OCI-LY1 (cell line): ENCODE results near the gene EBI3.

Source experiments
- H2AFZ ChIP-seq: fragments of 200-600 bp; sonication (generic), shearing (Covaris generic); 2 replicates; pipeline ENCODE4 v1.6.0; 2014; ENCODE audit warnings: antibody characterized with exemption, mild to moderate bottlenecking, low read length
- H3F3A ChIP-seq: fragments of 200-600 bp; sonication (generic), shearing (Covaris generic); 2 replicates; pipeline ENCODE4 v1.6.0; 2014; ENCODE audit warnings: mild to moderate bottlenecking, antibody characterized with exemption, low read length, moderate library complexity; ENCODE audit not compliant: insufficient read depth
- H3K27ac ChIP-seq: fragments of 200-600 bp; sonication (generic); 2 replicates; pipeline ENCODE4 v1.5.1; 2014; ENCODE audit warnings: low read length, mixed run types, mild to moderate bottlenecking, low read depth; ENCODE audit not compliant: poor library complexity, severe bottlenecking
- H3K27me3 ChIP-seq: fragments of 200-600 bp; sonication (generic); 2 replicates; pipeline ENCODE4 v1.6.0; 2014; ENCODE audit warnings: antibody characterized with exemption, mild to moderate bottlenecking, low read length, moderate library complexity; ENCODE audit not compliant: insufficient read depth
- H3K36me3 ChIP-seq: fragments of 200-600 bp; sonication (generic); 2 replicates; pipeline ENCODE4 v1.6.1; 2014; ENCODE audit warnings: mild to moderate bottlenecking, antibody characterized with exemption, low read length, moderate library complexity, mixed read lengths; ENCODE audit not compliant: insufficient read depth
- H3K4me1 ChIP-seq: fragments of 200-600 bp; sonication (generic); 2 replicates; pipeline ENCODE4 v1.5.1; 2014; ENCODE audit warnings: mild to moderate bottlenecking, low read length, moderate library complexity; ENCODE audit not compliant: insufficient read depth, severe bottlenecking
- H3K4me2 ChIP-seq: fragments of 200-600 bp; sonication (generic), shearing (Covaris generic); 2 replicates; pipeline ENCODE4 v1.6.1; 2014; ENCODE audit warnings: low read length
- H3K4me3 ChIP-seq: fragments of 200-600 bp; sonication (generic); 2 replicates; pipeline ENCODE4 v1.5.1; 2014; ENCODE audit warnings: low read length, low read depth, mild to moderate bottlenecking, mixed read lengths; ENCODE audit not compliant: poor library complexity, severe bottlenecking
- H3K79me2 ChIP-seq: fragments of 200-600 bp; shearing (Covaris generic); 2 replicates; pipeline ENCODE4 v1.6.1; 2016; ENCODE audit warnings: mixed run types, low read length, mixed read lengths; ENCODE audit not compliant: insufficient read depth
- H3K9ac ChIP-seq: fragments of 200-600 bp; sonication (generic), shearing (Covaris generic); 2 replicates; pipeline ENCODE4 v1.6.1; 2014; ENCODE audit warnings: mild to moderate bottlenecking, low read length, mixed read lengths
- H3K9me2 ChIP-seq: fragments of 200-600 bp; sonication (generic), shearing (Covaris generic); 2 replicates; pipeline ENCODE4 v1.6.1; 2014; ENCODE audit warnings: low read depth, mild to moderate bottlenecking, low read length, mixed read lengths
- H3K9me3 ChIP-seq: fragments of 200-600 bp; shearing (Covaris generic); 2 replicates; pipeline ENCODE4 v1.6.1; 2014; ENCODE audit warnings: low read length, mixed read lengths
- H4K20me1 ChIP-seq: fragments of 200-600 bp; sonication (generic), shearing (Covaris generic); 2 replicates; pipeline ENCODE4 v1.6.0; 2016; ENCODE audit warnings: mild to moderate bottlenecking, low read length; ENCODE audit not compliant: insufficient read depth
- CTCF ChIP-seq: fragments of 200-600 bp; sonication (generic), shearing (Covaris generic); IDR thresholded peaks from 2 replicates; pipeline ENCODE4 v1.5.1; 2017; ENCODE audit warnings: mild to moderate bottlenecking, antibody characterized with exemption, low read length, moderate library complexity, mixed read lengths
- EZH2 ChIP-seq: fragments of 200-600 bp; sonication (generic), shearing (Covaris generic); IDR thresholded peaks from 2 replicates; pipeline ENCODE4 v1.8.0; 2017; ENCODE audit warnings: borderline replicate concordance, mixed run types, mild to moderate bottlenecking, antibody characterized with exemption, low read length, moderate library complexity, mixed read lengths

Gene EBI3

GRCh38 chr19:4183967-4184717 lies 45.2 kb upstream of the EBI3 start:
- Histone ChIP-seq H3F3A (no peaks in the 10 kb centered on the region), H3K79me2 (no peaks in the 10 kb centered on the region), H3K9me2 (no peaks in the 10 kb centered on the region), H3K36me3 (no peaks in the 10 kb centered on the region), H2AFZ (no peak overlapping the region), H3K27me3 (no peaks in the 10 kb centered on the region), H3K4me2 (no peak overlapping the region), H3K4me3 (peak overlapping the region; percentile 17), H3K9ac (no peak overlapping the region; the same call in 1 of the 2 replicates), H3K4me1 (peaks cover 37% of the 10 kb centered on the region), H3K9me3 (no peaks in the 10 kb centered on the region), H3K27ac (no peak overlapping the region), H4K20me1 (no peaks in the 10 kb centered on the region)
- TF ChIP-seq CTCF, result no peak
- TF ChIP-seq EZH2, result no peak

GRCh38 chr19:4184718-4185352 lies 44.5 kb upstream of the EBI3 start:
- Histone ChIP-seq H3K9ac (no peak overlapping the region), H3K27ac (no peak overlapping the region), H3K9me2 (no peaks in the 10 kb centered on the region), H3K36me3 (no peaks in the 10 kb centered on the region), H3F3A (no peaks in the 10 kb centered on the region), H3K4me2 (no peak overlapping the region), H4K20me1 (no peaks in the 10 kb centered on the region), H3K9me3 (no peaks in the 10 kb centered on the region), H3K27me3 (no peaks in the 10 kb centered on the region; the same call in 1 of the 2 replicates), H3K4me1 (peaks cover 37% of the 10 kb centered on the region), H2AFZ (no peak overlapping the region), H3K4me3 (no peak overlapping the region), H3K79me2 (no peaks in the 10 kb centered on the region)
- TF ChIP-seq CTCF, result no peak
- TF ChIP-seq EZH2, result no peak

GRCh38 chr19:4185413-4186086 lies 43.8 kb upstream of the EBI3 start:
- no peak overlapping the region for H3K27ac ChIP-seq
- no peak overlapping the region for H3K9ac ChIP-seq
- H3K79me2 ChIP-seq, result no peaks in the 10 kb centered on the region
- no peaks in the 10 kb centered on the region for H3K9me3 ChIP-seq
- H3K4me2 ChIP-seq, result no peak overlapping the region
- no peaks in the 10 kb centered on the region; the same call in 1 of the 2 replicates for H3K27me3 ChIP-seq
- H4K20me1 ChIP-seq, result no peaks in the 10 kb centered on the region
- no peaks in the 10 kb centered on the region for H3K9me2 ChIP-seq
- H3K4me1 ChIP-seq, result peaks cover 34% of the 10 kb centered on the region
- H3K36me3 ChIP-seq, result no peaks in the 10 kb centered on the region
- no peak for TF ChIP-seq EZH2
- no peak for TF ChIP-seq CTCF
- H2AFZ ChIP-seq, result no peak overlapping the region
- no peak overlapping the region for H3K4me3 ChIP-seq
- no peaks in the 10 kb centered on the region for H3F3A ChIP-seq
